Stomach (tissue), 4 donors: ENCODE results near the gene KCTD14.

ENCODE experiments used
- CTCF ChIP-seq, 7 experiments: fragments of 450-650 bp in 4 of 7; fragments of 200-600 bp in 3 of 7; sonication (generic) in 3 of 7; IDR thresholded peaks; one replicate each; pipeline ENCODE4 v1.5.1; 2016 to 2019; ENCODE audit warnings: antibody characterized with exemption in 7 of 7, control low read depth in 2 of 7, mild to moderate bottlenecking in 1 of 7
- EP300 ChIP-seq: sonication (generic); formaldehyde crosslinking; IDR thresholded peaks from one replicate; pipeline ENCODE4 v1.6.1; 2017; ENCODE audit warnings: antibody characterized with exemption
- POLR2AphosphoS5 ChIP-seq, 3 donors: sonication (generic); formaldehyde crosslinking; IDR thresholded peaks; one replicate each; pipeline ENCODE4 v1.6.1; 2016; ENCODE audit warnings: antibody characterized with exemption in 3 of 3

- TF ChIP-seq CTCF (IDR thresholded peaks at IDR 0.05) (no peak), POLR2AphosphoS5 (IDR thresholded peaks at IDR 0.05) (no peak), EP300 (no peak)
These were observed 23.5 kb downstream of the KCTD14 start for GRCh38 chr11:77999446-78000030.
